ENCODE measurements around the gene DNAH6.

DNAH6 gene

GRCh38 chr2:84832772-84833461 lies 316.6 kb downstream of the DNAH6 start:
- DNase-seq (ENCODE audit: low spot score) = no peak
- no peak for FAIRE-seq

- no peak for FAIRE-seq
- DNase-seq (ENCODE audit: low spot score) = no peak
Observed at GRCh38 chr2:84833481-84834150, 317.3 kb downstream of the DNAH6 start.

GRCh38 chr2:84836215-84836614 lies 319.9 kb downstream of the DNAH6 start:
- FAIRE-seq (no peak), DNase-seq (ENCODE audit: low spot score) (no peak)

- FAIRE-seq (no peak), DNase-seq (ENCODE audit: low spot score) (no peak)
Observed at GRCh38 chr2:84838434-84839145, 322.3 kb downstream of the DNAH6 start.

GRCh38 chr2:84839851-84840250 lies 323.6 kb downstream of the DNAH6 start:
- FAIRE-seq (no peak), DNase-seq (ENCODE audit: low spot score) (no peak)

- DNase-seq (ENCODE audit: low spot score) (no peak), FAIRE-seq (no peak)
Observed at GRCh38 chr2:84840306-84840705, 324.0 kb downstream of the DNAH6 start.

GRCh38 chr2:84841577-84841976 lies 325.3 kb downstream of the DNAH6 start:
- FAIRE-seq (no peak), DNase-seq (ENCODE audit: low spot score) (no peak)

GRCh38 chr2:84844141-84844540 lies 327.8 kb downstream of the DNAH6 start:
- FAIRE-seq (no peak), DNase-seq (ENCODE audit: low spot score) (no peak)

- FAIRE-seq (no peak), DNase-seq (ENCODE audit: low spot score) (no peak)
Observed at GRCh38 chr2:84846041-84846663, 329.9 kb downstream of the DNAH6 start.

GRCh38 chr2:84846741-84847142 lies 330.4 kb downstream of the DNAH6 start:
- DNase-seq (ENCODE audit: low spot score) (no peak), FAIRE-seq (no peak)

GRCh38 chr2:84847326-84848050 lies 331.2 kb downstream of the DNAH6 start:
- FAIRE-seq = no peak
- DNase-seq (ENCODE audit: low spot score) = no peak

- FAIRE-seq (no peak), DNase-seq (ENCODE audit: low spot score) (no peak)
Observed at GRCh38 chr2:84849271-84849952, 333.1 kb downstream of the DNAH6 start.

- FAIRE-seq (no peak), DNase-seq (ENCODE audit: low spot score) (no peak)
Observed at GRCh38 chr2:84850471-84850870, 334.2 kb downstream of the DNAH6 start.

GRCh38 chr2:84851876-84852275 lies 335.6 kb downstream of the DNAH6 start:
- no peak for FAIRE-seq

GRCh38 chr2:84854850-84855249 lies 338.6 kb downstream of the DNAH6 start:
- DNase-seq (ENCODE audit: low spot score) (no peak), FAIRE-seq (no peak)

More at GRCh38 chr2:84851876-84852275, 335.6 kb downstream of the DNAH6 start:
- no peak for DNase-seq (ENCODE audit: low spot score)

GRCh38 chr2:84855731-84856130 lies 339.4 kb downstream of the DNAH6 start:
- FAIRE-seq = no peak
- DNase-seq (ENCODE audit: low spot score) = no peak

GRCh38 chr2:84856787-84857186 lies 340.5 kb downstream of the DNAH6 start:
- DNase-seq (ENCODE audit: low spot score) = no peak
- no peak for FAIRE-seq

GRCh38 chr2:84857566-84857965 lies 341.3 kb downstream of the DNAH6 start:
- DNase-seq (ENCODE audit: low spot score) (no peak), FAIRE-seq (no peak)

GRCh38 chr2:84858123-84858522 lies 341.8 kb downstream of the DNAH6 start:
- no peak for FAIRE-seq
- no peak for DNase-seq (ENCODE audit: low spot score)

GRCh38 chr2:84858937-84859336 lies 342.6 kb downstream of the DNAH6 start:
- FAIRE-seq = no peak

GRCh38 chr2:84861539-84861938 lies 345.2 kb downstream of the DNAH6 start:
- FAIRE-seq (no peak), DNase-seq (ENCODE audit: low spot score) (no peak)

More at GRCh38 chr2:84858937-84859336, 342.6 kb downstream of the DNAH6 start:
- DNase-seq (ENCODE audit: low spot score) = no peak

Data from RCC 7860 (cell line).